Measurements from ENCODE around the gene IL21R.
"Not testable (repeated sequence)": the region's sequence is repeated elsewhere in the genome, so short reads cannot be mapped to it uniquely, and the experiment has no call there.

The IL21R gene

DNA sequence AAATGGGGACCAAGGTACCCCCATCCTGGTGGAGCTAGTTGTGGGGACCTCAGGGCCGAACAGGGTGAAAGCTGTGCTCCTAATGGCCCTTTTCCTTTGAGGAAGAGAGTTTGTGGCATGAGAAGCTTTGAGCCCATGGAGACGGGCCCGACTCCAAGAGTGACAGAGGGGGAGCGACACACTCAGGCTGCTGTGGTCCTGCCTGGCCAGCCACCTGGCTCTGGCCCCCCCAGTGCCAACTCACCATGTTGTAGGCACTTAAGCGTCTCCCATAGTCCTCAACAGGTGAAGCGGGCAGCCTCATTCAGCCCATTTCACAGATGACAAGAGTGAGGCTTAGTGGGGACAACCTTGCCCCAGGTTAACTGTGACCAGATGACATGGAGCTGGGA is 1.6 kb downstream of the IL21R start:
- peaks cover 46% of the 10 kb centered on the region for H3K4me1 ChIP-seq (ENCODE audit: control insufficient read depth, insufficient read depth, low read length)
- no peak overlapping the region for H3K9ac ChIP-seq (ENCODE audit: low read length)
- no peaks in the 10 kb centered on the region for H3K36me3 ChIP-seq (ENCODE audit: control insufficient read depth, insufficient read depth, low read length, severe bottlenecking)
- H3K27me3 ChIP-seq (replicated peaks; ENCODE audit: control insufficient read depth, insufficient read depth, low read length): no peaks in the 10 kb centered on the region
- H3K9me3 ChIP-seq (ENCODE audit: control insufficient read depth, low read length): no peaks in the 10 kb centered on the region
- H3K4me3 ChIP-seq (ENCODE audit: low read length): no peak overlapping the region
- DNase-seq (ENCODE audit: low read depth): no peak

DNA sequence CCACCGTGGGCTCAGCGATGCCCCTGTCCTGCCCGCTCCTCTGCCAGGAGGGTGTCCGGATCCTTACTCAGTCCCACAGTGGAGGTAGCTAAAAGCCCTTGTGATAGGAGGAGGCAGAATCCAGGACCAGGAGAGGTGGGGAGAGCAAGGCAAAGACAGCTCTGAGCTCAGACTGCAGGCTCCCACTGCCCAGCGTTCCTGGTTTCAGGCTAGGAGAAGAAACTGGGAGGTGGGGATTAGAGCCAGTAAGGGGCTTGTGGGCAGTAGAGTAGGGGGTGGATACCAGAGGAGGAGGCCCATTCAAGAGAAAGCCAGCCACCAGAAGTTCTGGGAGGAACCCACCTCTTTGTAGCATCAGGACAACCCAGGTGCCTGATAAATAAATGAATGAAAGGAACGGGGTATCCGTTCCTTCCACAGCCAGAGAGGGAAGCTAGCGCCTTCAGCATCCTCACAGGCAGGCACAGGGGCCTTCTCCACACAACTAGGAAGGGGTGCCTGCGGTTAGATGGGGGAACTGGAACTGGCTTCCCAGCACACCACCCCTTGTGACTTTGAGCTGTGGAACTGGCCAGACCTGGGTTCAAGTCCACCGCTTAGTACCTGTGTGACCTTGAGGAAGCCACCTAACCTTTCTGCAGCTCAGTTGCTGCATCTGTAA is 2.3 kb downstream of the IL21R start:
- Histone ChIP-seq H3K9me3 (ENCODE audit: control insufficient read depth, low read length) (no peaks in the 10 kb centered on the region), H3K36me3 (ENCODE audit: control insufficient read depth, insufficient read depth, low read length, severe bottlenecking) (no peaks in the 10 kb centered on the region), H3K4me3 (ENCODE audit: low read length) (no peak overlapping the region), H3K9ac (ENCODE audit: low read length) (no peak overlapping the region), H3K4me1 (ENCODE audit: control insufficient read depth, insufficient read depth, low read length) (peaks cover 46% of the 10 kb centered on the region), H3K27me3 (replicated peaks; ENCODE audit: control insufficient read depth, insufficient read depth, low read length) (no peaks in the 10 kb centered on the region)
- no peak for DNase-seq (ENCODE audit: low read depth)

DNA sequence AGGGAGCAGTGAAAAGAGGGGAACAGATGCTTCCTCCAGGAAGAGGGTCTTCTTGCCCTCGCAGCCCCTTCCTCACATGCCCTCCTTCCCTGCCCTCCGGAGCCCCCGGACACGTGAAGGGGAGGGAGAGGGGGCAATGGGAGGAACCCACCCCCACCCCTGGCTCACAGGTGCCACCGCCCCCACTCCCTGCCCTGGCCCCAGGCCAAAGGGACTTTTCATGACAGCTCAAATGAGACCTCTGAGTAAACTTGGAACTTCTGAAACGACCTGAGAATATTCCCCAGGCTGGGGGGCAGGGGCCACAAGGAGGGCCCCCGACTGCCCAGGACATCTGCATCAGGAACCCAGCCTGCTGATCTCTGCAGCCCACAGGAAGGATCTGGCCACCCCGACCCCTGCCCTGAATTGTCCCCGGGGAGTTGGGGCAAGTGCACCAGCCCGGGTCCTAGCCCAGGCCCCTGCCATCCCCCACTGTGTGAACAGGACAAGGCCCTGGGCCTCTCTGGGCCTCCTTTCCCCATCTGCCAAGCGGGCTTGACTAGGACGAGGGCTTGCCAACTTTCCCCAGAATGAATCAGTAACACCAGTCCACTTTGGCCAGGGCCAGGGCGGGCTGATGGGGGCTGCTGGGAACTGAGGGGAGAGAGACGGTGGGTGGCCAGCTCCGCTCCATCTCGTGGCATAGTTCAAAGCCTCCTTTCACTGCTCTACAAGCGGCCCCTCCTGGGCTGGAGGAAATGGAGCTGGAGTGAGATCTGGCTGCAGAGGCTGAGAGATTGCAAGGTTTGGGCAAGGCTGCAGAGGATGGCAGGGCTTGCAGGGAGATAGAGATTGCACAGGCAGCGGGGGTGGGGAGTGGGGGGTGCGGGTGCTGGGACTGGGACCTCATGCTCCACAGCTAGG is 3.8 kb downstream of the IL21R start:
- H3K9me3 ChIP-seq (ENCODE audit: control insufficient read depth, low read length): no peaks in the 10 kb centered on the region
- H3K9ac ChIP-seq (ENCODE audit: low read length): peak overlapping the region; percentile 17
- no peak overlapping the region for H3K4me3 ChIP-seq (ENCODE audit: low read length)
- H3K4me1 ChIP-seq (ENCODE audit: control insufficient read depth, insufficient read depth, low read length): peaks cover 42% of the 10 kb centered on the region
- no peaks in the 10 kb centered on the region for H3K36me3 ChIP-seq (ENCODE audit: control insufficient read depth, insufficient read depth, low read length, severe bottlenecking)
- H3K27me3 ChIP-seq (replicated peaks; ENCODE audit: control insufficient read depth, insufficient read depth, low read length): no peaks in the 10 kb centered on the region
- DNase-seq (ENCODE audit: low read depth): no peak

DNA sequence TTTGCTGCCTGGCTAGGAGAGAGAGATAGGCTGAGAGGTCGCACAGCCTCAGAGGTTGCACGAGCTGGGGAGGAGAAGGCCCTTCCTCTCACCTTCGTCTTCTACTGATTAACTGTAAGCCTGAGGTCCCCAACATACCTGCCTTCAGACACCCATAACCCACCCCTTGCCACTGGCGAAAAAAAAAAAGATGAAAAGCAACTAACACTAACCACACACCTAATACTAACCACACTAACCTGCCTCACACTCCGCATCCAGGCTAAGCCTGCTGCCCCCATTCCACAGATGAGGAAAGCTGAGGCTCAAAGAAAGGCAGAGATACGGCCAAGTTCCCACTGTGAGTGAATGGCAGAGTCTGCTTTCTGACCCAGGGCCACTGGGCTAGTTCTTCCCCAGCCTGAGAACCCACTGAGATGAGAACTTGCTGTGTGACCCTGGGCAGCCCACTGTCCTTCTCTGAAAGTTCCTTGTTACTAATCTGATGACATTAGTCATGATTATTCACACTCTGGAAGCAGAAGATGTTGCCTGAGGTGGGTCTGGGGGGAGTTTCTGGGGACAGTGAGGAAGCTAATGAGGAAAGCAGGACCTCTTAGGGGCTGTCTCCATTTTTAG is 4.6 kb downstream of the IL21R start:
- no peaks in the 10 kb centered on the region for H3K36me3 ChIP-seq (ENCODE audit: control insufficient read depth, insufficient read depth, low read length, severe bottlenecking)
- H3K27me3 ChIP-seq (replicated peaks; ENCODE audit: control insufficient read depth, insufficient read depth, low read length): no peaks in the 10 kb centered on the region
- no peak overlapping the region for H3K4me3 ChIP-seq (ENCODE audit: low read length)
- peaks cover 34% of the 10 kb centered on the region for H3K4me1 ChIP-seq (ENCODE audit: control insufficient read depth, insufficient read depth, low read length)
- H3K9ac ChIP-seq (ENCODE audit: low read length): peak overlapping the region; percentile 44
- no peak for DNase-seq (ENCODE audit: low read depth)
- no peaks in the 10 kb centered on the region for H3K9me3 ChIP-seq (ENCODE audit: control insufficient read depth, low read length)

DNA sequence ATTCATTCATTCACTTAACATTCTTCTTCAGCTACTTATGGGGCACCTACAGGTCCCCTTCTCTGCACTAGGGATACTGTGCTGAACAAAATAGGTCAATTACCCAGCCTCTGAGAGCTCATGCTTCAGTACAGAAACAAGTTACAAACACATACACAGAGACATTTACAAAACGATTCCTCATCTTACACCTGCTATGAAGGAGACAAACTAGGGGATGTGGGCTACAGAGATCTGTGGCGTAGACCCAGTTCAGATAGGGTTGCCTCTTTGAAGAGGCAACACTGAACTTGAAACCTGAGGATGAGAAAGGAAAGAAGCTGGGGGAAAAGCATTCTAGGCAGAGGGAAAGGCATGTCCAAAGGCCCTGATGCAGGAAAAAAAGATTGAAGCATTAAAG is 5.2 kb downstream of the IL21R start:
- Histone ChIP-seq H3K27me3 (replicated peaks; ENCODE audit: control insufficient read depth, insufficient read depth, low read length) (no peaks in the 10 kb centered on the region), H3K4me1 (ENCODE audit: control insufficient read depth, insufficient read depth, low read length) (peaks cover 32% of the 10 kb centered on the region), H3K9ac (ENCODE audit: low read length) (no peak overlapping the region), H3K36me3 (ENCODE audit: control insufficient read depth, insufficient read depth, low read length, severe bottlenecking) (no peaks in the 10 kb centered on the region), H3K9me3 (ENCODE audit: control insufficient read depth, low read length) (no peaks in the 10 kb centered on the region), H3K4me3 (ENCODE audit: low read length) (no peak overlapping the region)
- DNase-seq (ENCODE audit: low read depth): no peak

DNA sequence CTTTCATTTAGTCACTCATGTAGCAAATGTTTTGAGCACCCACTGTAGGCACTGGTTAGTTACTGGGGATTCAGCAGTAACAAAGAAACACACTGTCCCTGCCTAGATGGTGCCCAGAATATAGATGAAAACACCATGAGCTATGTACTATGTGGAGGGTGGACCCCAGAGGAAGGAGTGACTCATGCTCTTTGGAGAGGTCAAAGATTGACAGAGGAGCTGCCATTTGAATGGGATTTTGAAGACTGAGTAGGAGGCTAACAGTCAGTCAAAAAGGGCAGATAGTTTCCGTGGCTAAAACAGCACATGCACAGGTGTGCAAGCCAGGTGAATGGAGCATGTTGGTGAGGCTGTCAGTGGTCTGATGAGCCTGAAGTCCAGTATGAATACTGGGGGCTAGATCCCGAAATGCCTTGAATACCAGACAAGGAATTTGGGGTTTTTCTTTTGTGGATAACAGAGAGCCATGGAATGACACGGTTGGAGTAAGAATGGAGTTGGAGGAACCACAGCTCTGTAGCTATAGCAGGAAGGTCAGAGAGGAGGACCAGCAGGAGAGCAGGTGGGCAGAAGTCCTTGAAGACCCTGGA is 6.1 kb downstream of the IL21R start:
- peaks cover 25% of the 10 kb centered on the region for H3K4me1 ChIP-seq (ENCODE audit: control insufficient read depth, insufficient read depth, low read length)
- H3K9me3 ChIP-seq (ENCODE audit: control insufficient read depth, low read length): no peaks in the 10 kb centered on the region
- H3K4me3 ChIP-seq (ENCODE audit: low read length): no peak overlapping the region
- no peak overlapping the region for H3K9ac ChIP-seq (ENCODE audit: low read length)
- no peaks in the 10 kb centered on the region for H3K36me3 ChIP-seq (ENCODE audit: control insufficient read depth, insufficient read depth, low read length, severe bottlenecking)
- DNase-seq (ENCODE audit: low read depth): peak; percentile 1
- no peaks in the 10 kb centered on the region for H3K27me3 ChIP-seq (replicated peaks; ENCODE audit: control insufficient read depth, insufficient read depth, low read length)

DNA sequence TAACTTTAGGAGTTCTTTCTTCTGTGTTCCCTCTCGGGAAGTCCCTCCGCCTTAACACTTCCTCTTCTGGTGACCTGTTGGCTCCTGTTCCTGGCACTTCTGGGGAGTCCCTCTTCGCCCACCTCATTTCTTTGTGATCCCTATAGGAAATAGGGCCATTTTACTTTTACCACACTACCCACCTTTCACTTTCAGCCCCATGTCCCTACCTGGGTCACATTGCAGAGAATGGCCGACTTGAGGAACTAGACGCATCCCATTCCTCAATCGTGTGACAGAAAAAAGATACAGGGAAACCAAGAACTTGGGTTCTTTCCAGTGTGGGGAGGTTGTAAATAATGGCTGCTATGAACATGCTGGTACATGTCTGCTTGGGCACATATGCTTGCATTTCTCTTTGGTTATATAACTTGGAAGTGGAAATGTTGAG is 6.6 kb downstream of the IL21R start:
- no peak overlapping the region for H3K9ac ChIP-seq (ENCODE audit: low read length)
- DNase-seq (ENCODE audit: low read depth): no peak
- peaks cover 25% of the 10 kb centered on the region for H3K4me1 ChIP-seq (ENCODE audit: control insufficient read depth, insufficient read depth, low read length)
- no peaks in the 10 kb centered on the region for H3K27me3 ChIP-seq (replicated peaks; ENCODE audit: control insufficient read depth, insufficient read depth, low read length)
- H3K9me3 ChIP-seq (ENCODE audit: control insufficient read depth, low read length): no peaks in the 10 kb centered on the region
- no peak overlapping the region for H3K4me3 ChIP-seq (ENCODE audit: low read length)
- H3K36me3 ChIP-seq (ENCODE audit: control insufficient read depth, insufficient read depth, low read length, severe bottlenecking): no peaks in the 10 kb centered on the region

DNA sequence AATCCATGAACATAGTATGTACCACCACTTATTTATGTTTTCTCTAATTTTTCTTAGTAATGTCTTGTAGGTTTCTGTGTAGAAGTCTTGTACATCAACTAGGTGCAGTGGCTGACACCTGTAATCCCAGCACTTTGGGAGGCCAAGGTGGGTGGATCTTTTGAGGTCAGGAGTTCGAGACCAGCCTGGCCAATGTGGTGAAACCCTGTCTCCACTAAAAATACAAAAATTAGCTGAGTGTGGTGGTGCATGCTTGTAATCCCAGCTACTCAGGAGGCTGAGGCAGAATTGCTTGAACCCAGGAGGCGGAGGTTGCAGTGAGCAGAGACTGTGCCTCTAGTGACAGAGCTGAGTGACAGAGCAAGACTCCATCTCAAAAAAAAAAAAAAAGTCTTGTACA is 8.0 kb downstream of the IL21R start:
- not testable (repeated sequence) for H3K9ac ChIP-seq (ENCODE audit: low read length); H3K9me3 ChIP-seq (ENCODE audit: control insufficient read depth, low read length); H3K36me3 ChIP-seq (ENCODE audit: control insufficient read depth, insufficient read depth, low read length, severe bottlenecking); H3K27me3 ChIP-seq (replicated peaks; ENCODE audit: control insufficient read depth, insufficient read depth, low read length); DNase-seq (ENCODE audit: low read depth); H3K4me3 ChIP-seq (ENCODE audit: low read length)
- H3K4me1 ChIP-seq (ENCODE audit: control insufficient read depth, insufficient read depth, low read length): peaks cover 31% of the 10 kb centered on the region

DNA sequence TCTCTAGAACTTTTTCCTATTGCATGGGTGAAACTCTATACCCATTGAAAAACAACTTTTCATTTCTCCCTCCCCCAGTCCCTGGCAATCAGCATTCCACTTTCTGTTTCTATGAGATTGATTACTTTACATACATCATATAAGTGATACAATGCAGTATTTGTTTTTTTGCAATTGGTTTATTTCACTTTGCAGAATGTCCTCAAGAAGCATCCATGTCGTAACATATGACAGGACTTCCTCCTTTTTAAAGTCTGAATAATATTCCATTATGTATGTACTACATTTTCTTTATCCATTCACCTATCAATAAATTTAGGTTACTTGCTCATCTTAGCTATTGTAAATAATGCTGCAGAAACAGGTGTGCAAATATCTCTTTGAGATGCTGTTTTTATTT is 8.8 kb downstream of the IL21R start:
- Histone ChIP-seq H3K4me3 (ENCODE audit: low read length) (no peak overlapping the region), H3K9me3 (ENCODE audit: control insufficient read depth, low read length) (no peaks in the 10 kb centered on the region), H3K4me1 (ENCODE audit: control insufficient read depth, insufficient read depth, low read length) (peaks cover 34% of the 10 kb centered on the region), H3K9ac (ENCODE audit: low read length) (no peak overlapping the region), H3K36me3 (ENCODE audit: control insufficient read depth, insufficient read depth, low read length, severe bottlenecking) (no peaks in the 10 kb centered on the region), H3K27me3 (replicated peaks; ENCODE audit: control insufficient read depth, insufficient read depth, low read length) (no peaks in the 10 kb centered on the region)
- DNase-seq (ENCODE audit: low read depth): no peak

DNA sequence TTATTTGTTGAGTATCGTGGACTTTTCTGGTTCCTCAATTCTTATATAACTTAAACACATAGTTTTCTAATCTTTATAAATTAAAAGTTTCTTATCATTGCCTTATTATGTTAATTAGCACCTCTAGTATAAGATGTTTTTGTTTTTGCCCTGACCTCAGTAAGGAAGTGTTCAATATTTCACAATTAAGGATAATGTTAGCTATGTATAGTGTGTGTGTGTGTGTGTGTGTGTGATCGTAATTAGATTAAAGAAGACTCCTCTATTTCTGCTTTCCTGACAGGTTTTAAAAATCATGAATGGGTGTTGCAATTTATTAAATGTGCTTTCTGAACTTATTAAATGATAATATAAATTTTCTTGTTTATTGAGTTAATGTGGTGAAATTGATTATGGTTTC is 12.0 kb downstream of the IL21R start:
- DNase-seq (ENCODE audit: low read depth): no peak
- Histone ChIP-seq H3K36me3 (ENCODE audit: control insufficient read depth, insufficient read depth, low read length, severe bottlenecking) (no peaks in the 10 kb centered on the region), H3K4me1 (ENCODE audit: control insufficient read depth, insufficient read depth, low read length) (peaks cover 11% of the 10 kb centered on the region), H3K9me3 (ENCODE audit: control insufficient read depth, low read length) (no peaks in the 10 kb centered on the region), H3K9ac (ENCODE audit: low read length) (no peak overlapping the region), H3K27me3 (replicated peaks; ENCODE audit: control insufficient read depth, insufficient read depth, low read length) (no peaks in the 10 kb centered on the region), H3K4me3 (ENCODE audit: low read length) (no peak overlapping the region)

DNA sequence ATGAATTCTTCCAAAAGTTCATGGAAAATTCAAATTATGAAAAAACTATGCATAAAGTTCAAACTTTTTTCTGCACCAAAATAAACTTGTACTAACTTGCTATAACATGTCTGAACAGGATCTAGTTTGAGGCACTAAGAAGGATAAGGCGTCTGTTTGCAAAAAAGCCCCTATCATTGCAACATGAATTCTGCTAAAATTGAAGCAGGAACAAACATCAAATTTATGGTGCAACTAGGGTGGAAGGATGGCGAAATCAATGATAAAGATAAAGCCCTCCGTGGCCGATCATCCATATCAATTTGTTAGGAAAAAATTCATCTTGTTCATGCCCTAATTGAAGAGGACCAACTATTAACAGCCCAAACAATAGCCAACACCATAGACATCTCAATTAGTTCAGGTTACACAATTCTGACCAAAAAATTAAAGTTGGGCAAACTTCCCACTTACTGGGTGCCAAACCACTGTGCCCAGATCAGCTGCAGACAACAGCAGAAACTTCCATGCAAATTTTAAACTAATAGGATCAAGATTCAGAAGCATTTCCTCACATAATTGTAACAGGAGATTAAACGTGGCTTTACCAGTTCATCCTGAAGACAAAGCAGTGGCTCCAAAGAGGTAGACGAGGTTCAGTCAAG is 12.9 kb downstream of the IL21R start:
- Histone ChIP-seq H3K27me3 (replicated peaks; ENCODE audit: control insufficient read depth, insufficient read depth, low read length) (no peaks in the 10 kb centered on the region), H3K4me3 (ENCODE audit: low read length) (no peak overlapping the region), H3K4me1 (ENCODE audit: control insufficient read depth, insufficient read depth, low read length) (peaks cover 11% of the 10 kb centered on the region), H3K9ac (ENCODE audit: low read length) (no peak overlapping the region), H3K36me3 (ENCODE audit: control insufficient read depth, insufficient read depth, low read length, severe bottlenecking) (no peaks in the 10 kb centered on the region), H3K9me3 (ENCODE audit: control insufficient read depth, low read length) (no peaks in the 10 kb centered on the region)
- no peak for DNase-seq (ENCODE audit: low read depth)
